ENCODE results near the gene CDH23. TPM values are rescaled to one million over a fixed set of nuclear protein-coding genes. Genes with fewer than 3 reads are reported as not detected.

CDH23 gene
- total RNA-seq, 1 experiment from 2014 or later: 0.14 TPM

- no peak for DNase-seq (ENCODE audit: low spot score)
Measured at GRCh38 chr10:71755179-71755879, 358.6 kb downstream of the CDH23 start.

GRCh38 chr10:71756311-71757191, 359.8 kb downstream of the CDH23 start:
- DNase-seq (ENCODE audit: low spot score): no peak

GRCh38 chr10:71757399-71757922, 360.7 kb downstream of the CDH23 start:
- no peak for DNase-seq (ENCODE audit: low spot score)

GRCh38 chr10:71761105-71761511, 364.4 kb downstream of the CDH23 start:
- no peak for DNase-seq (ENCODE audit: low spot score)

- DNase-seq (ENCODE audit: low spot score): no peak
Measured at GRCh38 chr10:71761541-71762113, 364.9 kb downstream of the CDH23 start.

GRCh38 chr10:71762324-71762723, 365.6 kb downstream of the CDH23 start:
- DNase-seq (ENCODE audit: low spot score): no peak

- DNase-seq (ENCODE audit: low spot score): no peak
Measured at GRCh38 chr10:71763352-71764127, 366.8 kb downstream of the CDH23 start.

GRCh38 chr10:71765176-71765904, 368.6 kb downstream of the CDH23 start:
- peak; percentile 33 for DNase-seq (ENCODE audit: low spot score)

- no peak for DNase-seq (ENCODE audit: low spot score)
Measured at GRCh38 chr10:71765906-71766716, 369.4 kb downstream of the CDH23 start.

- DNase-seq (ENCODE audit: low spot score): peak; percentile 99
Measured at GRCh38 chr10:71766717-71767419, 370.1 kb downstream of the CDH23 start.

- DNase-seq (ENCODE audit: low spot score): peak; percentile 68
Measured at GRCh38 chr10:71767420-71768035, 370.8 kb downstream of the CDH23 start.

GRCh38 chr10:71769279-71769823, 372.6 kb downstream of the CDH23 start:
- no peak for DNase-seq (ENCODE audit: low spot score)

GRCh38 chr10:71770255-71770654, 373.5 kb downstream of the CDH23 start:
- no peak for DNase-seq (ENCODE audit: low spot score)

GRCh38 chr10:71770789-71771188, 374.1 kb downstream of the CDH23 start:
- no peak for DNase-seq (ENCODE audit: low spot score)

- no peak for DNase-seq (ENCODE audit: low spot score)
Measured at GRCh38 chr10:71771204-71771603, 374.5 kb downstream of the CDH23 start.

- peak; percentile 89 for DNase-seq (ENCODE audit: low spot score)
Measured at GRCh38 chr10:71771821-71772617, 375.3 kb downstream of the CDH23 start.

- no peak for DNase-seq (ENCODE audit: low spot score)
Measured at GRCh38 chr10:71772832-71773220, 376.1 kb downstream of the CDH23 start.

Data from A172 (cell line).